ENCODE measurements around the gene KRT26. TPM values are rescaled to one million over a fixed set of nuclear protein-coding genes. Genes with fewer than 3 reads are reported as not detected.
A peak's percentile ranks its signal among the peaks of the same experiment; 100 is the strongest.

The KRT26 gene
- total RNA-seq, 1 donor from 2014 or later: 18.3 TPM

DNA sequence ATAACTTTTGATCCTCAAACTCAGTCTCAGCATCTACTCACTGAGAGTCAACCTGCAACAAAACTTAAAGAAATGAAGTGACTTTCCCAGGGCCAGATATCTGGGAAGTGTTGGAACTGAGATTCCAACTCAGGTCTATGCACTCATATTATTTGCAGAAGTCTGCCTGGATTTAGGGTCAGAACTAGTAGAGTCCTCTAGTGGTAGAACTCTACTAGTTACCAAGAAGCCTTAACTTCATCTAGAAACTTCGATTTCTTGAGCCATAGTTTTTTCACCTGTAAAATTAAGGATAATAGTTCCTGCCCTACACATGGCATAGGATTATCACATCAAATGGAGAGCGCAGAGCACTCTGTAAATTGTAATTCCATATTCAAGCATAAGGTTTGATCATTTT lies 45.1 kb downstream of the KRT26 start:
- no peak for DNase-seq

- DNase-seq: no peak
Measured at GRCh38 chr17:40724656-40725055, 47.3 kb downstream of the KRT26 start.

DNA sequence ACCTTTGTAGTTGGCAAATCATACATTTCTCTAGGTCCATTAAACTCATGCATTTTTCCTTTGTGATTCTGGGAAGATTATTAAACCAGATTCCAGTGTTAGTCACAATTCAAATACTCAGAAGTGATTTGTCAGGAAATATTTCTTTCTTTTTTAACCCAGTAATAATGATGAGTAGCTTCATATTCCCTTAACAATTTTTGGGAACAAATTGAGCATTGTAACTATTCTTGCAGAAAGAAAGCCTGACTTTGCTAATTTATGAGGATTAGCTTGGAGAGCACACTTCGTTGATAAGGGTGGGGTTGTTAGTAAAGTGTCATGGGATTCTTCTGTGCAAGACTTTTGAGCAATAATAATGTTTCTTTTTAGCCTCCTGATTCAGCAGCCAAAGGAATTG lies 49.8 kb downstream of the KRT26 start:
- DNase-seq: peak; percentile 17

GRCh38 chr17:40720899-40721298 lies 51.1 kb downstream of the KRT26 start:
- DNase-seq: no peak

GRCh38 chr17:40718930-40719329 lies 53.1 kb downstream of the KRT26 start:
- no peak for DNase-seq

GRCh38 chr17:40717776-40718175 lies 54.2 kb downstream of the KRT26 start:
- no peak for DNase-seq

Other genes starting within 250 kb of the KRT26 start
- gene CCR7, start 206.7 kb downstream of the KRT26 start, total RNA-seq: 0.30 TPM
- gene SMARCE1, start 124.4 kb downstream of the KRT26 start, total RNA-seq: 93.7 TPM
- gene KRT222, start 107.0 kb downstream of the KRT26 start, total RNA-seq: 0.49 TPM
- not detected for gene KRT24, start 68.4 kb downstream of the KRT26 start, total RNA-seq
- gene KRT25, start 16.9 kb downstream of the KRT26 start, total RNA-seq: 608 TPM
- 428 TPM for gene KRT27, start 10.3 kb upstream of the KRT26 start, total RNA-seq
- 152 TPM for gene KRT28, start 27.8 kb upstream of the KRT26 start, total RNA-seq
- 976 TPM for gene KRT10, start 50.4 kb upstream of the KRT26 start, total RNA-seq
- gene KRT12, start 95.0 kb upstream of the KRT26 start, total RNA-seq: 0.10 TPM
- 0.39 TPM for gene KRT20, start 113.0 kb upstream of the KRT26 start, total RNA-seq
- gene KRT23, start 165.4 kb upstream of the KRT26 start, total RNA-seq: 107 TPM
- gene KRT39, start 194.7 kb upstream of the KRT26 start, total RNA-seq: 6.4 TPM
- 7.7 TPM for gene KRT40, start 212.1 kb upstream of the KRT26 start, total RNA-seq
- gene KRTAP3-3, start 222.0 kb upstream of the KRT26 start, total RNA-seq: 1.5 TPM
- 2.3 TPM for gene KRTAP3-2, start 227.7 kb upstream of the KRT26 start, total RNA-seq
- gene KRTAP3-1, start 236.9 kb upstream of the KRT26 start, total RNA-seq: 5.3 TPM